ENCODE data around the gene EAF2.

GRCh38 chr3:121836064-121836463 is 1.1 kb downstream of the EAF2 start:
- TF ChIP-seq CTCF (IDR thresholded peaks at IDR 0.05) (no peak), POLR2A (IDR thresholded peaks at IDR 0.05) (no peak)

All from esophagus squamous epithelium (tissue), 4 donors.